Fibroblast of pulmonary artery (primary cell): Measurements from ENCODE around the gene PCDHB7.
"Not testable (repeated sequence)": the region's sequence is repeated elsewhere in the genome, so short reads cannot be mapped to it uniquely, and the experiment has no call there.

Source experiments
- DNase-seq: peaks from one replicate; pipeline ENCODE4 v3.0.0-alpha.2; 2010; ENCODE audit warnings: low read depth
- H3K4me3 ChIP-seq: replicated peaks from 2 replicates; pipeline ENCODE4 v1.5.1; 2011; ENCODE audit warnings: low read depth, mild to moderate bottlenecking, control low read depth, low read length, moderate library complexity
- CTCF ChIP-seq: IDR thresholded peaks from 2 replicates; pipeline ENCODE4 v1.5.1; 2011; ENCODE audit warnings: mild to moderate bottlenecking, control low read depth, low read length, inconsistent platforms; ENCODE audit errors: missing control alignments

Gene PCDHB7

GRCh38 chr5:141196363-141196762 is 23.9 kb downstream of the PCDHB7 start:
- TF ChIP-seq CTCF = no peak
- no peak overlapping the region for H3K4me3 ChIP-seq
- no peak for DNase-seq

GRCh38 chr5:141199359-141200235 is 27.2 kb downstream of the PCDHB7 start, which contains the start of gene PCDHB11:
TSS of gene PCDHB11 (plus strand) at chr5:141199627. CDS start at chr5:141199775, 148 bp downstream.
- TF ChIP-seq CTCF = no peak
- no peak within 1 kb of the TSS for H3K4me3 ChIP-seq
- no peak for DNase-seq

GRCh38 chr5:141201126-141201525 is 28.7 kb downstream of the PCDHB7 start:
- H3K4me3 ChIP-seq, DNase-seq: not testable (repeated sequence)

- not testable (repeated sequence) for DNase-seq, H3K4me3 ChIP-seq
These were observed 29.2 kb downstream of the PCDHB7 start for GRCh38 chr5:141201646-141202045.

GRCh38 chr5:141208478-141208877 is 36.0 kb downstream of the PCDHB7 start, which contains the start of gene PCDHB12:
TSS of gene PCDHB12 (plus strand) at chr5:141208719. CDS start at chr5:141208908, 189 bp downstream.
- H3K4me3 ChIP-seq = no peak within 1 kb of the TSS
- no peak for TF ChIP-seq CTCF
- peak; percentile 7 for DNase-seq

- DNase-seq, H3K4me3 ChIP-seq: not testable (repeated sequence)
These were observed 37.8 kb downstream of the PCDHB7 start for GRCh38 chr5:141210281-141210680.

- DNase-seq, H3K4me3 ChIP-seq: not testable (repeated sequence)
These were observed 38.4 kb downstream of the PCDHB7 start for GRCh38 chr5:141210849-141211248.

- DNase-seq = peak; percentile 49
- H3K4me3 ChIP-seq = peak within 1 kb of the TSS; percentile 7
These were observed 41.4 kb downstream of the PCDHB7 start, which contains the start of gene PCDHB13 for GRCh38 chr5:141213656-141214339. TSS of gene PCDHB13 (plus strand) at chr5:141213919. CDS start at chr5:141214124, 205 bp downstream.

- not testable (repeated sequence) for DNase-seq, H3K4me3 ChIP-seq
These were observed 42.1 kb downstream of the PCDHB7 start for GRCh38 chr5:141214583-141214982.

GRCh38 chr5:141215504-141215903 is 43.1 kb downstream of the PCDHB7 start:
- not testable (repeated sequence) for DNase-seq, H3K4me3 ChIP-seq

- H3K4me3 ChIP-seq = not testable (repeated sequence)
These were observed 43.6 kb downstream of the PCDHB7 start for GRCh38 chr5:141216035-141216434.

More at GRCh38 chr5:141216035-141216434, 43.6 kb downstream of the PCDHB7 start:
- DNase-seq = not testable (repeated sequence)
